ENCODE results near the gene RNASE13. TPM values are rescaled to one million over a fixed set of nuclear protein-coding genes. Genes with fewer than 3 reads are reported as not detected.

Gene RNASE13
- total RNA-seq, 1 donor from 2014 or later = not detected

DNA sequence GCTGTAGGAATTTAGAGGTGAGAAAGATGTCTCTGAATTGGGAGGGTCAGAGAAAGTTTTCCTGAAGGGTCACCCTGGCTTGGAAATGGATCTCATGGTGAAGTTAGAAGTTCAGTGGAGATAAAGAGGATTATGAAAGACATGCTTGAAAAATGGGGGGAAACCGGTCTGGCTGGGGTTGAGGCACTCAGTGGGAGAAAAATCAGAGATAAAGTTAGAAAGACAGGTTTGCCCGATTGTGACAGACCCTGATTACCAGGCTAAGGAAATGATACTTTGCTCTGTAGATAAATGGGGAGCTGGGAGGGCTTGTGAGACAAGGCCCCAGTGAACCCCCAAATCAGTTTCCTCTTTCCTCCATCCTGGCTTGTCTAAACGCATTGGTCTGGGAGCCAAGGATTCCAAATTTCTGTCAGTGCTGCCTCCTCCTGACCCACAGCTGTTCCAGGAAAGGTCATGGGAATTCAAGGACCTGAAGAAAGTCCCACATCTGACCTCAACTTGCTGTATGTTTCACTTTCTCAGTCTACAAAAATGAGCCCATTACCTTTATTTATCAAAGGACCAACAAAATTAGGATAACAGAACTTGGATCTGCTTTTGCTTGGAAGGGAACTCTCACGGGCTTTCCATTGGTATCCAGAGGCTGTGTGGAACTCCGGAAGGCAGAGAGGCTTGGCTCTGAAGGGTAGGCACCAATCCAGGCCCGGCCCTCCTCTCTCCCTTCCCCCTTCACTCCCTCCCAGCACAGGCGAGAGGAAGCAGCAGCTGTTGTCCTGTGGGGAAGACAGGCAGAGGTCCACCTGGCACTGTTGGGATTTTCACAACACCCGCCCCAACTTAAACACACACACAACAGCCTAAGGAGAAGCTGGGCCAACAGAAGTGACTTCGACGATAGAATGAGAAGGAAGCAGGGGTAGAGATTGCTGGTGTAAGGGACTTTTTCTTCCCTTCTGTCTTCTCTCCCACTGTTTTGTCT is 4.1 kb upstream of the RNASE13 start:
- TF ChIP-seq, protein P1, sequence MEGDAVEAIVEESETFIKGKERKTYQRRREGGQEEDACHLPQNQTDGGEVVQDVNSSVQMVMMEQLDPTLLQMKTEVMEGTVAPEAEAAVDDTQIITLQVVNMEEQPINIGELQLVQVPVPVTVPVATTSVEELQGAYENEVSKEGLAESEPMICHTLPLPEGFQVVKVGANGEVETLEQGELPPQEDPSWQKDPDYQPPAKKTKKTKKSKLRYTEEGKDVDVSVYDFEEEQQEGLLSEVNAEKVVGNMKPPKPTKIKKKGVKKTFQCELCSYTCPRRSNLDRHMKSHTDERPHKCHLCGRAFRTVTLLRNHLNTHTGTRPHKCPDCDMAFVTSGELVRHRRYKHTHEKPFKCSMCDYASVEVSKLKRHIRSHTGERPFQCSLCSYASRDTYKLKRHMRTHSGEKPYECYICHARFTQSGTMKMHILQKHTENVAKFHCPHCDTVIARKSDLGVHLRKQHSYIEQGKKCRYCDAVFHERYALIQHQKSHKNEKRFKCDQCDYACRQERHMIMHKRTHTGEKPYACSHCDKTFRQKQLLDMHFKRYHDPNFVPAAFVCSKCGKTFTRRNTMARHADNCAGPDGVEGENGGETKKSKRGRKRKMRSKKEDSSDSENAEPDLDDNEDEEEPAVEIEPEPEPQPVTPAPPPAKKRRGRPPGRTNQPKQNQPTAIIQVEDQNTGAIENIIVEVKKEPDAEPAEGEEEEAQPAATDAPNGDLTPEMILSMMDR (IDR thresholded peaks at IDR 0.05; ENCODE audit: unreplicated experiment) = no peak
- no peaks in the 10 kb centered on the region for H3K27me3 Mint-ChIP-seq (ENCODE audit: low read depth)
- H3K36me3 Mint-ChIP-seq = no peaks in the 10 kb centered on the region
- H3K27ac Mint-ChIP-seq = peak overlapping the region; percentile 80
- H3K9me3 Mint-ChIP-seq = no peaks in the 10 kb centered on the region
- peaks cover 58% of the 10 kb centered on the region for H3K4me1 Mint-ChIP-seq
- DNase-seq (ENCODE audit: low spot score in 2 of 2, unreplicated experiment in 2 of 2) = peak in 1 of 2 experiments; percentile 50
- peak overlapping the region; percentile 15 for H3K4me3 Mint-ChIP-seq

DNA sequence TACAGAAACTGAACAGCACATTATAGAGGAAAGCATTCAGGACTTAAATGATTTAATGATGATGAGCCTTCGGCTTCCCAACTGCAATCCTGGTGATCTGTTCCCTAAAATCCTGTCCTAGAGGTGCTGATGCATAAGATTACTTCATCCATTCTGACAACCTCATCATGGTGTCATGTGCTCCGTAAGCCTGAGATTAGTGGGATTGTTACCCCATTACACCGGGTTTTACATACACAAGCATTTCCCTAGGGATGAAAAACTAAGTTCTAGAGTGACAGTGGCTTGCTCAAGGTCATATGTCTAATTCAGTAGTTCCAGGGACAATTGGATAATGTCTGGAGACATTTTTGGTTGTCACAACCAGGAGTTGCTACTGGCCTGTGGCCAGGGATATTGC is 2.5 kb upstream of the RNASE13 start:
- H3K9me3 Mint-ChIP-seq = peaks cover 5% of the 10 kb centered on the region
- TF ChIP-seq, protein P1 (IDR thresholded peaks at IDR 0.05; ENCODE audit: unreplicated experiment) = no peak

DNA sequence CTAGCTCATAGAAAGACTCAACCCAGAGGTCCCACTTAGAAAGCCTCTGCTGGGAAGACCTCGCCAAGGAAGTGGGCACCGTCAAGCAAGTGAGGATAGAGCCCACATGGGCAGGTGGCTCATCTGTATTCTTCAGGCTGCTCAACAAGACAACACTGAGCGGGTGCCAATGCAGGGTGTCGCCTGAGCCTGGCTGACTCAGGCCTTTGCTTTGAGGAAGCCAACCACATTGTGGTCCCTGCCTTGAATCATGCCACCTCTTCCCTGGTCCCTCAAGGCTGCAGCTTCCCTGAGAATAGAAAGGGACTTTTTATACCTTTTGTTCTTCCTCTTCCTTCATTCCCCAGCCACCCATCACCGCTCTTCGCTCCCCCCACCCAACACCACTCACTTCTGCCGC is 2.1 kb upstream of the RNASE13 start:
- no peak for DNase-seq (ENCODE audit: low spot score in 2 of 2, unreplicated experiment in 2 of 2)
- Mint-ChIP-seq H3K27ac (no peak overlapping the region), H3K4me1 (peaks cover 42% of the 10 kb centered on the region), H3K36me3 (no peaks in the 10 kb centered on the region), H3K4me3 (no peak overlapping the region), H3K9me3 (peaks cover 5% of the 10 kb centered on the region), H3K27me3 (ENCODE audit: low read depth) (no peaks in the 10 kb centered on the region)
- TF ChIP-seq, protein P1 (IDR thresholded peaks at IDR 0.05; ENCODE audit: unreplicated experiment) = no peak

More for the DNA sequence above, 2.5 kb upstream of the RNASE13 start:
- Mint-ChIP-seq H3K4me3 (no peak overlapping the region), H3K36me3 (no peaks in the 10 kb centered on the region), H3K27ac (no peak overlapping the region), H3K4me1 (peaks cover 44% of the 10 kb centered on the region), H3K27me3 (ENCODE audit: low read depth) (no peaks in the 10 kb centered on the region)
- no peak for DNase-seq (ENCODE audit: low spot score in 2 of 2, unreplicated experiment in 2 of 2)

DNA sequence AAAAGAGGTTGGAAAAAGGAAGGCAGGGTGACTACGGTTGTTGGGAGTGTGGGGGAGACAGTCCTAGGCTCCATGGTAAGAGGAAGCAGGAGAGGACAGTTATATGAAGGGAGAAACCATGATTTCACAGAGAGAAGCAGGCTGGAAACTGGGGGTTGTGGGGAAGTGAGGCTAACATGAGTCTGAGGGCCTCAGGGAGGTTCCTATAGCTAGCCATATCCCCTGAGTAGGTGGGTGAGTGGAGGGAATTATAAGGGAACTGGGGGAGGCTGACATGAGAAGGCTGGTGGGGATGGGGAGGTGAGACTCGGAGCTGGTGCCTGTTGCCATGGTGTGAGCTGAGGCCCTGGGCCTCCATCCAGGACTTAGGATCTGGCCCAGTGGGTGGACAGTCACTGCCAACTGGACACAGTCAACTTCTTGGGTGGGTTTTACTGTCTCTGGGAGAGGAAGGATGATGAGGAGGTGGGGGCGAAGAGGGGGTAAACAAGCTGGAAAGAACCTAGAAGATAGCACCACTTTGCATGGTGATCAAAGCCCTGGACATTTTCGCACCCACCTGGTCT is 1.4 kb downstream of the RNASE13 start:
- Mint-ChIP-seq H3K27ac (no peak overlapping the region), H3K4me1 (peaks cover 22% of the 10 kb centered on the region), H3K9me3 (peaks cover 5% of the 10 kb centered on the region), H3K4me3 (no peak overlapping the region), H3K36me3 (no peaks in the 10 kb centered on the region), H3K27me3 (ENCODE audit: low read depth) (no peaks in the 10 kb centered on the region)
- TF ChIP-seq, protein P1 (IDR thresholded peaks at IDR 0.05; ENCODE audit: unreplicated experiment) = no peak
- no peak for DNase-seq (ENCODE audit: low spot score in 2 of 2, unreplicated experiment in 2 of 2)

DNA sequence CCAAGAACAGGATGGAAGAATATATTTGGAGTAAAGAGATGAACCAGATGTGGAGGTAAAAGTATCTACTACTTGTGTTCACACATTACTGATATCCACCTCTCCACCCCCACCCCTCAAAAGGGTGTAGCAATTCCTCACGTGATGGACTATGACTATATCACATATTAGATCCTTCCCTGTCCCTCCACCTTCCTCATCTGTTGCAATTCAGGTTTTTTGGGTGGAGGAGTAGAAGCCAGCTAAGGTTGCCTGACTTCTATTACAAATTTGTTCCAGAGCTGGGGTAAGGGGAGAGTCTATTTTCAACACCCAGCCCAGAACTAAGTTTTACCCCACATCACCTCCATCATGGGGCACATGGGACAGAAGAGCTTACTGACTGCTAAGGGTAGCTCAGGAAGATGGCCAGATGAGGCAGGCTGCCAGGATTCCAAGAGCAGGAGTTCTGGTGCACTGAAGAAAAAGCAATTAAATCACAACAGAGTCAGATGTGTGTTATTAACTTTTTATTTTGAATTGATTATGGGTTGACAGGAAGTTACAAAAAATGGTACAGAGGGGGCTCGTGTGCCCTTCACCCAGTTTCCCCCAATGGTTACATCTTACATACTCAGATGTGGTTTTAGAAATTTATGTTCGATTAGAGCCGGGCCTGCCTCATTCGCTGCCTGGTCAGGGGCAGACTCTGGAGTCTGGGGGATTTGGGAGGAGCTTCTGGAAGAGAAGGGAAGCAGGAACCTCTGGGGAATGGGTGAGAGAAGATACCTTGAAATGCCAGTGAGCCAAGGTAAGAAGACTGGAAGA is 2.1 kb downstream of the RNASE13 start:
- TF ChIP-seq, protein P1 (IDR thresholded peaks at IDR 0.05; ENCODE audit: unreplicated experiment) = no peak

More for the DNA sequence above, 2.1 kb downstream of the RNASE13 start:
- no peak for DNase-seq (ENCODE audit: low spot score in 2 of 2, unreplicated experiment in 2 of 2)
- Mint-ChIP-seq H3K4me1 (peaks cover 15% of the 10 kb centered on the region), H3K9me3 (peaks cover 5% of the 10 kb centered on the region), H3K27ac (no peak overlapping the region), H3K4me3 (no peak overlapping the region), H3K36me3 (no peaks in the 10 kb centered on the region), H3K27me3 (ENCODE audit: low read depth) (no peaks in the 10 kb centered on the region)

Data from mesothelial cell of epicardium (in vitro differentiated cells).